GM18907 (cell line): Measurements from ENCODE around the gene PAQR4.

Experiments
- ATAC-seq: cut with Tn5 transposase; IDR thresholded peaks from one replicate; pipeline ENCODE4 v1.9.1; 2021; ENCODE audit warnings: mild to moderate bottlenecking, moderate library complexity; ENCODE audit not compliant: unreplicated experiment

The PAQR4 gene

GRCh38 chr16:3003582-3004270, 34.6 kb downstream of the PAQR4 start:
- peak; percentile 89 for ATAC-seq

GRCh38 chr16:3004319-3004718, 35.2 kb downstream of the PAQR4 start:
- ATAC-seq: peak; percentile 7

GRCh38 chr16:3004781-3005284, 35.7 kb downstream of the PAQR4 start:
- no peak for ATAC-seq

DNA sequence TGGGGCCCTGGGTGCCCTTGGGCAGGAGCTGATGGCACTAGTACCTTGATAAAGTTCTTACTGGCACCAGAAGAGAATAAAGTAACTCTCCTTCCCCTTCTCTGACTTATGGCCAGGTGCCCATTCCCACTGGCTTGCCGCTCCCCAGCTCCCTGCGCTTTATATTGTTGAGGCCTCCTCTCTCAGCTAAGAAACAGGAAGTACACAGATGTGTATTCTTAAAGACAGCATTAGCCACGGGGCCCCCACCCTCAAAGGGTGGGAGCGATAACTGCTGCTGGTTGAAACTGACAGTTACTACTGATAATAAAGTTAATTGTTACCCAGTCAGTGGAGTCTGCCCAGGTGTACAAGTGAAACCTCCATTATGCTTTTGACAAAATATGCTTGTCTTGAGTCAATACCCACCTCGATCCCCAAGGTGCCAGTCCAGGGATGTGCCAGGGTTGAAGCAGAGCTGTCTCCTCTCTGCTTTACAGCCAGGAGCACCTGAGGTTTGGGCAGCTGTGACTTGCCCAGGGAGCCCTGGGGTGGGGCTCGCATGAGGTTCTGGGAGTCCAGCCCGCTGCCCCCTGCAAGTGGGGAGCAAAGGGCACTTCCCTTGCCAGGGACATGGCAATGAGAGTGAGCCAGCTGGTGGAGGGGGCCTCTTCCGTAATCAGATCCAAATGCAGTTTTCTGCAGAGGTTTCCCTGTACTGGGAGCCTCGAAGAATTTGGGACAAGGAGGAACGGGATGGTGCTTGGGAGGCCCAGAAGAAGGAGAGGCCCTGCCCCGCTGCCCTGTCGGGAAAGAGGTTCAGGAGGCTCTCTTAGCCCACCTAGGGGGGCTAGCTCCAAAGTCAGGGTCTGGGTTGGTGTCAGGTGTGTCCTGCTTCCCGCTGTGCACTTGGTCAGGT, 38.2 kb downstream of the PAQR4 start:
- ATAC-seq: no peak

- no peak for ATAC-seq
Measured at GRCh38 chr16:3007957-3008689, 39.0 kb downstream of the PAQR4 start.

DNA sequence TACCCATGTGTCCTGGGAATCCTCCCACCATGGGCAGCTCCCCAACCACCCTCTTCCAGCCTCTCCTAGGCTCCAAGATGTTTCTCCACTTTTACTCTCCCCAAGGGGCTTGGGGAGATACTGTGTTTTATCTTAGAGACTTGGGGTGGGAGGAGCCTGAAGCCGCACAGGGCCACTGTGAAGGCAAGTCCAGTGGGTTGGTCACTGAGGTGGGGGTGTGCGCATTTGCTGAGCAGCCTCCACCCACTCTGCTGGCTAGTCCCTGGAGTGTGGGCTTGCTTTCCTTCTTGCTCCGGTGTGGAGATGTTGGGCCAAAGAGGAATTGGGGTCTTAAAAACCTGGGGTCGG, 39.5 kb downstream of the PAQR4 start:
- no peak for ATAC-seq

GRCh38 chr16:3009568-3010390, 40.6 kb downstream of the PAQR4 start:
- ATAC-seq: no peak

- no peak for ATAC-seq
Measured at GRCh38 chr16:3010510-3010909, 41.4 kb downstream of the PAQR4 start.

DNA sequence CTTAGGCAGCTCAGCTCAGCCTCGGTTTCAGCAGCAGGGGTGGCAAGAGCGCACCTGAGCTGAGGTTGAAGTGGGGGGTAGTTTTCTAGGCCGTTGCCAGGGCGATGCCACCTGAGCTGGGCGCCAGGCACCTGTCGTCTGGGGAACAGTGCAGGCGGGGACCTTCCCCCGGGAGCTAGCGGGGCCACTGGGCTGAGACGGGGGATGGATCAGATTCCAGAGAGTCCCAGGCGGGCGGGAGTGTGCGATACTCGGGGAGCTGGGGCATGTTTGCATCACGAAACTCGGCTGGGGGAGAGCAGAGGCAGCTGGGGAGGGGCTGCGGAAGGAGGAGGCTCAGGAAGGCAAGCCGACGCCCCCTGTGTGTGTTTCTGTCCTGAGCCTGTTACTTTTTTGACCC, 43.1 kb downstream of the PAQR4 start:
- ATAC-seq: no peak

- no peak for ATAC-seq
Measured at GRCh38 chr16:3012828-3013420, 43.8 kb downstream of the PAQR4 start, which contains the start of gene CLDN9. Gene CLDN9, plus strand, starts transcription at chr16:3012923. Its CDS starts 440 bp downstream, at chr16:3013363.

GRCh38 chr16:3013491-3013951, 44.4 kb downstream of the PAQR4 start:
- no peak for ATAC-seq

- ATAC-seq: no peak
Measured at GRCh38 chr16:3013998-3014690, 45.0 kb downstream of the PAQR4 start.

DNA sequence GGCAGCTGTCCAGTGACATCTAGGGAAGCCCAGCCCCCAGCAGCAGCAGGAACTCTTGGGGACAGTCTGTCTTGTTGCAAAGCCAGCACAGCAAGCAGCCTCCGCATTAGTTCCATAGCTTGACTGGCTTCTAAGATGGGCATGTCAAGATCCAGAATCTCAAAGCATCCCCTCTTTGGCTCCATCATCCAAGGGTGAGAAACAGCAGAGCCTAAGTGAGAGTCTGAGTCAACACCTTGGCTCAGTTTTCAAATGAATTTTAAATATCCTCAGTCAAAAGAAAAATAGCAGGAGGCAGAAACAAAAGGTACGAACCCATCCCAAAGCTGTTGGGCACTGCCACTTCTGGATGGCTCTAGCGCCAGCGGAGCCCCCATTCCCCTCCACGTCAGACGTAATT, 45.8 kb downstream of the PAQR4 start:
- ATAC-seq: no peak

- no peak for ATAC-seq
Measured at GRCh38 chr16:3015865-3016521, 46.8 kb downstream of the PAQR4 start.

- no peak for ATAC-seq
Measured at GRCh38 chr16:3017344-3017743, 48.2 kb downstream of the PAQR4 start.

DNA sequence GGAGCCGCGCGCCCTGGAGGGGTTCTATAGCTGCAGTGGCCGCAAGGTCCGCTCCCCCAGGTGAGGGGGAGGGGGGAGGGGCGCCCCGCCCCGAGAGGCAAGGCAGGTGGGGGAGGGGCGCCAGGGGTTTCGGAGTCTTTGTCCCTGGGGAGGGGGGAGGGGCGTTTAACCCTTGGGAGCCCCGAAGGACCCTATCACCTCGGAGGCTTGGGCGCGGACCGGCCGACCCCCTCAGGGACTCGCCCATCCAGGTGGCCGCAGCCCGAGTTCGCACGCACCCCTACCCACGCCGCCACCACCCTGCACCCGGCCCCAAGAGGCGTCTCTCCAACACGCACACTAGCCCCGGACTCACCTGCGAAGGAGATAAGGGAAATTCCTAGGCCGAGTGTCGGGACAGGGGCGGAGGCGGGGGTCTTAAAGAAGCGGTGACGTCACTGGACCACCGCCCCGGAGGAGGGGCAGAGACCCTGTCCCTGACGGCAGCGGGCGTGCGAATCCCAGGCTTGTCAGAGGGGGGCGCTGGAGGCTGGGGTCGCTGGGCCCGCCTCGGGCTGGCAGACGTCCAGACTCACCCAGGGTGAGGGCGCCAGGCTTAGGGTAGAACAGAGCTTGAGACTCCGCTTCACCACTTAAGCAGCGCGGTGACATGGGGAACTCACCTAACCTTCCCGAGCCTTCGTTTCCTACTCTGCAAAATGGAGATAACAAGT, 48.8 kb downstream of the PAQR4 start, which contains the start of gene CLDN6:
Gene CLDN6 (minus strand): TSS at position 390 of the 713 bp plus-strand sequence. CDS start 2,162 bp downstream, outside the sequence.
- ATAC-seq: no peak

- no peak for ATAC-seq
Measured at GRCh38 chr16:3019594-3020246, 50.6 kb downstream of the PAQR4 start.

GRCh38 chr16:3020247-3020603, 51.1 kb downstream of the PAQR4 start, which contains the start of gene TNFRSF12A:
Gene TNFRSF12A, plus strand, starts transcription at chr16:3020368. Its CDS starts 30 bp downstream, at chr16:3020398.
- ATAC-seq: no peak
